Activated CD4-positive, alpha-beta T cell treated with anti-CD3 and anti-CD28 coated beads for 48 hours (primary cell): ENCODE data around the gene DNAJC4.
A peak's percentile ranks its signal among the peaks of the same experiment; 100 is the strongest.

Experiments used
- DNase-seq: peaks from one replicate; pipeline ENCODE4 v3.0.0-alpha.2; 2020

The DNAJC4 gene

GRCh38 chr11:64230985-64231365 lies 627 bp downstream of the DNAJC4 start:
- DNase-seq, result no peak

GRCh38 chr11:64231546-64231945 lies 1.2 kb downstream of the DNAJC4 start:
- no peak for DNase-seq

GRCh38 chr11:64232182-64232966 lies 2.0 kb downstream of the DNAJC4 start:
- DNase-seq, result no peak

- no peak for DNase-seq
These were observed 2.6 kb downstream of the DNAJC4 start for GRCh38 chr11:64232967-64233315.

- peak; percentile 68 for DNase-seq
These were observed 3.7 kb downstream of the DNAJC4 start, which contains the start of gene VEGFB for GRCh38 chr11:64233913-64234586. VEGFB (plus strand) TSS chr11:64234584; CDS start chr11:64234834, 250 bp downstream.

GRCh38 chr11:64234647-64235379 lies 4.5 kb downstream of the DNAJC4 start:
- peak; percentile 59 for DNase-seq

- DNase-seq, result no peak
These were observed 5.3 kb downstream of the DNAJC4 start for GRCh38 chr11:64235437-64236161.

- no peak for DNase-seq
These were observed 7.2 kb downstream of the DNAJC4 start for GRCh38 chr11:64237484-64237951.

GRCh38 chr11:64238076-64238475 lies 7.7 kb downstream of the DNAJC4 start:
- no peak for DNase-seq

GRCh38 chr11:64238999-64239398 lies 8.7 kb downstream of the DNAJC4 start:
- no peak for DNase-seq

- DNase-seq, result peak; percentile 25
These were observed 9.5 kb downstream of the DNAJC4 start for GRCh38 chr11:64239662-64240434.

GRCh38 chr11:64240435-64241240 lies 10.3 kb downstream of the DNAJC4 start, which contains the start of gene FKBP2:
FKBP2 (plus strand) TSS chr11:64241095; CDS start chr11:64242388, 1,293 bp downstream.
- DNase-seq, result peak; percentile 98

GRCh38 chr11:64241241-64241490 lies 10.8 kb downstream of the DNAJC4 start:
- DNase-seq, result peak; percentile 100

- DNase-seq, result peak; percentile 43
These were observed 11.4 kb downstream of the DNAJC4 start for GRCh38 chr11:64241491-64242374.

- no peak for DNase-seq
These were observed 13.0 kb downstream of the DNAJC4 start for GRCh38 chr11:64243236-64243854.

- DNase-seq, result no peak
These were observed 13.8 kb downstream of the DNAJC4 start for GRCh38 chr11:64244107-64244506.

GRCh38 chr11:64244966-64245365 lies 14.6 kb downstream of the DNAJC4 start:
- no peak for DNase-seq

GRCh38 chr11:64245401-64245796 lies 15.1 kb downstream of the DNAJC4 start:
- DNase-seq, result peak; percentile 27

- peak; percentile 88 for DNase-seq
These were observed 15.7 kb downstream of the DNAJC4 start for GRCh38 chr11:64245797-64246620.
